Measurements from ENCODE around the gene RAP1A. TPM values are rescaled to one million over a fixed set of nuclear protein-coding genes. Genes with fewer than 3 reads are reported as not detected.

Gene RAP1A
- total and polyA plus RNA-seq, 2 donors (not counting 3 experiments of a cell fraction or from before 2014, with no cell fraction given), result 17.8 to 56.4 TPM

DNA sequence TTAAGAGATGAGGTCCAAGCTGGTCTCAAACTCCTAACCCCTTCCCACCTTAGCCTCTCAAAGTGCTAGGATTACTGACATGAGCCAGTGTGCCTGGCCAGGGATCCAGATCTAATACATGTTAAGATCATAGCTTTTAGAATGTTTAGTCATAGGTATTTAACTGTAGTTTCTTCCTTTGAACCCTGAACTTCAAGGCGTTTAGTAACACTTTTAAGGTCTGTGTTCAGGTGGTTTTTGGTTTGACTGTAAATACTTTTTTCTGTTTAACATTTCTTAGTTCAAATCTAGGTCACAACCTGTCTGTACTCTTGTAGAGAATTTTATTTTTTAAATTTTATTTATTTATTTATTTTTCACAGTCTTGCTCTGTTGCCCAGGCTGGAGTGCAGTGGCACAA is 28.1 kb downstream of the RAP1A start:
- peaks cover 10% of the 10 kb centered on the region for H4K20me1 ChIP-seq (replicated peaks; ENCODE audit: control insufficient read depth, extremely low read depth, insufficient read depth, low read length)
- CTCF ChIA-PET, result interaction anchor here (1.2 to 1.5 kb wide), 2 partner anchors 10 to 67 kb away, joined by 3 to 5 read pairs; no protein-coding TSS in a partner anchor
- POLR2A ChIA-PET, result no interaction called here

More for the DNA sequence above, 28.1 kb downstream of the RAP1A start:
- Histone ChIP-seq H3K9me1 (replicated peaks; ENCODE audit: control insufficient read depth, extremely low read depth, insufficient read depth, low read length) (no peaks in the 10 kb centered on the region), H3K79me2 (ENCODE audit: control insufficient read depth, insufficient read depth, low read length) (peaks cover 61% of the 10 kb centered on the region), H3K4me3 (replicated peaks in 1 of 3; ENCODE audit: insufficient read depth in 1 of 3, low read depth in 1 of 3, low read length in 3 of 3) (no peak overlapping the region), H2AFZ (ENCODE audit: low read depth, low read length) (no peak overlapping the region), H3K9ac (replicated peaks; ENCODE audit: extremely low read depth, insufficient read depth, low read length) (no peak overlapping the region), H3K27me3 (ENCODE audit: control insufficient read depth in 2 of 2, insufficient read depth in 2 of 2, low read length in 2 of 2) (no peaks in the 10 kb centered on the region), H3K27ac (ENCODE audit: insufficient read depth, low read depth, low read length) (no peak overlapping the region), H3K4me1 (ENCODE audit: control insufficient read depth, extremely low read depth, insufficient read depth, low read length) (no peaks in the 10 kb centered on the region), H3K9me3 (replicated peaks; ENCODE audit: control insufficient read depth, insufficient read depth, low read length) (no peaks in the 10 kb centered on the region), H3K36me3 (ENCODE audit: control insufficient read depth in 2 of 2, extremely low read depth in 1 of 2, insufficient read depth in 2 of 2, low read length in 2 of 2) (no peaks in the 10 kb centered on the region), H3K4me2 (ENCODE audit: insufficient read depth, low read length) (no peak overlapping the region)
- DNase-seq (ENCODE audit: low read depth, low spot score) (no peak), FAIRE-seq (no peak)
- BruUV-seq (replicated peaks), result no TSS peak
- intact Hi-C loops (cut with micrococcal nuclease), result no loop called here
- dilution Hi-C loops (cut with MboI; ENCODE audit: extremely low pct_ligation_motif_present, low sequenced_read_pairs), result no loop called here
- TF ChIP-seq FOS (IDR thresholded peaks at IDR 0.05; ENCODE audit: borderline replicate concordance, insufficient read depth, low read length), result no peak
- no peak for TF ChIP-seq MYC (IDR thresholded peaks at IDR 0.05; ENCODE audit: low read depth, low read length)
- no peak for TF ChIP-seq EZH2 (IDR thresholded peaks at IDR 0.05; ENCODE audit: borderline replicate concordance, low read depth, low read length, severe bottlenecking)
- no peak for TF ChIP-seq GATA2 (IDR thresholded peaks at IDR 0.05; ENCODE audit: insufficient read depth, insufficient read length, low read depth, low read length)
- no peak for TF ChIP-seq POLR2AphosphoS5 (IDR thresholded peaks at IDR 0.05; ENCODE audit: insufficient read depth, low read depth, low read length)
- no peak for TF ChIP-seq POLR2A (IDR thresholded peaks at IDR 0.05; ENCODE audit: low read depth, low read length)
- no peak for TF ChIP-seq CTCF (IDR thresholded peaks at IDR 0.05; ENCODE audit: extremely low read depth in 1 of 2, insufficient read depth in 1 of 2, low read depth in 1 of 2, low read length in 2 of 2)
